PC-9 (cell line): ENCODE data around the gene STEAP4.

Experiments used
- EZH2 ChIP-seq: fragments of 200-600 bp; sonication (generic); IDR thresholded peaks from 2 replicates; pipeline ENCODE4 v1.8.0; 2017; ENCODE audit warnings: antibody characterized with exemption, low read depth
- TF ChIP-seq, protein P1 (sequence below): fragments of 200-600 bp; sonication (generic); conservative IDR thresholded peaks from 2 replicates; pipeline ENCODE4 v1.6.1; 2017; ENCODE audit warnings: mixed run types, antibody characterized with exemption, mild to moderate bottlenecking, moderate library complexity

DNA sequence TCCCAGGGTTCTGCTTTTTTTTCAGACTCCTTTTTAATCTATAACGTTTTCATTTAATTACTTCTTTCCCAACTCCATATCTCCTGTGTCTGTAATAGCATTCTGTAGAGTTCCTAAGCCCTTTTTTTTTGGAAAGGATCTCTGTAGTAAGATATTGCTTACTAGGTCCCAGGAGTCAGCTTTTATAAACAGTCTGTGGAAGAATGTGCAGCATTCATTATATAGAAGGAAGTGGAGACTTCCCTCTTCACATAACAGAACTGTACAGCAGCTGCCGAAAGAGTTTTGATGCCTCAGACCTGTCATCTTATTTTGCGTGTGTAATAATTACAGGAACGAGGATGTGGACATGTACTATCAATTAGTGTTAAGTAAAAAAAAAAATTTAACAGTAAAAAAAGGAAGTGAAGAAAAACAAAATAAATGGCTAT lies 7.4 kb upstream of the STEAP4 start:
- no peak for TF ChIP-seq EZH2
- TF ChIP-seq, protein P1, sequence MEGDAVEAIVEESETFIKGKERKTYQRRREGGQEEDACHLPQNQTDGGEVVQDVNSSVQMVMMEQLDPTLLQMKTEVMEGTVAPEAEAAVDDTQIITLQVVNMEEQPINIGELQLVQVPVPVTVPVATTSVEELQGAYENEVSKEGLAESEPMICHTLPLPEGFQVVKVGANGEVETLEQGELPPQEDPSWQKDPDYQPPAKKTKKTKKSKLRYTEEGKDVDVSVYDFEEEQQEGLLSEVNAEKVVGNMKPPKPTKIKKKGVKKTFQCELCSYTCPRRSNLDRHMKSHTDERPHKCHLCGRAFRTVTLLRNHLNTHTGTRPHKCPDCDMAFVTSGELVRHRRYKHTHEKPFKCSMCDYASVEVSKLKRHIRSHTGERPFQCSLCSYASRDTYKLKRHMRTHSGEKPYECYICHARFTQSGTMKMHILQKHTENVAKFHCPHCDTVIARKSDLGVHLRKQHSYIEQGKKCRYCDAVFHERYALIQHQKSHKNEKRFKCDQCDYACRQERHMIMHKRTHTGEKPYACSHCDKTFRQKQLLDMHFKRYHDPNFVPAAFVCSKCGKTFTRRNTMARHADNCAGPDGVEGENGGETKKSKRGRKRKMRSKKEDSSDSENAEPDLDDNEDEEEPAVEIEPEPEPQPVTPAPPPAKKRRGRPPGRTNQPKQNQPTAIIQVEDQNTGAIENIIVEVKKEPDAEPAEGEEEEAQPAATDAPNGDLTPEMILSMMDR = no peak
